Right hindlimb (tissue), 1 donor: ENCODE data around the gene SQSTM1.

Experiments used
- DNase-seq: peaks from one replicate; pipeline ENCODE4 v3.0.0-alpha.2; 2018

The SQSTM1 gene

GRCh38 chr5:179875741-179876609, 55.3 kb downstream of the SQSTM1 start:
- DNase-seq, result no peak

GRCh38 chr5:179876610-179876952, 55.9 kb downstream of the SQSTM1 start:
- no peak for DNase-seq

GRCh38 chr5:179878222-179879002, 57.7 kb downstream of the SQSTM1 start:
- DNase-seq, result no peak

GRCh38 chr5:179879003-179879689, 58.4 kb downstream of the SQSTM1 start:
- no peak for DNase-seq

GRCh38 chr5:179879690-179880010, 58.9 kb downstream of the SQSTM1 start:
- no peak for DNase-seq

GRCh38 chr5:179880066-179880650, 59.5 kb downstream of the SQSTM1 start:
- no peak for DNase-seq

- no peak for DNase-seq
Measured at GRCh38 chr5:179880848-179881590, 60.3 kb downstream of the SQSTM1 start.

- no peak for DNase-seq
Measured at GRCh38 chr5:179882338-179882737, 61.6 kb downstream of the SQSTM1 start.

- no peak for DNase-seq
Measured at GRCh38 chr5:179883163-179883562, 62.5 kb downstream of the SQSTM1 start.

GRCh38 chr5:179885491-179886090, 64.9 kb downstream of the SQSTM1 start:
- DNase-seq, result no peak

GRCh38 chr5:179886190-179886911, 65.6 kb downstream of the SQSTM1 start:
- no peak for DNase-seq

- no peak for DNase-seq
Measured at GRCh38 chr5:179887095-179887494, 66.4 kb downstream of the SQSTM1 start.
